ENCODE data around the gene MAST1. TPM values are rescaled to one million over a fixed set of nuclear protein-coding genes. Genes with fewer than 3 reads are reported as not detected.

MAST1 gene
- total and polyA plus RNA-seq, 2 experiments from 2014 or later = 13.9 to 19.9 TPM

- TF ChIP-seq, protein P1, sequence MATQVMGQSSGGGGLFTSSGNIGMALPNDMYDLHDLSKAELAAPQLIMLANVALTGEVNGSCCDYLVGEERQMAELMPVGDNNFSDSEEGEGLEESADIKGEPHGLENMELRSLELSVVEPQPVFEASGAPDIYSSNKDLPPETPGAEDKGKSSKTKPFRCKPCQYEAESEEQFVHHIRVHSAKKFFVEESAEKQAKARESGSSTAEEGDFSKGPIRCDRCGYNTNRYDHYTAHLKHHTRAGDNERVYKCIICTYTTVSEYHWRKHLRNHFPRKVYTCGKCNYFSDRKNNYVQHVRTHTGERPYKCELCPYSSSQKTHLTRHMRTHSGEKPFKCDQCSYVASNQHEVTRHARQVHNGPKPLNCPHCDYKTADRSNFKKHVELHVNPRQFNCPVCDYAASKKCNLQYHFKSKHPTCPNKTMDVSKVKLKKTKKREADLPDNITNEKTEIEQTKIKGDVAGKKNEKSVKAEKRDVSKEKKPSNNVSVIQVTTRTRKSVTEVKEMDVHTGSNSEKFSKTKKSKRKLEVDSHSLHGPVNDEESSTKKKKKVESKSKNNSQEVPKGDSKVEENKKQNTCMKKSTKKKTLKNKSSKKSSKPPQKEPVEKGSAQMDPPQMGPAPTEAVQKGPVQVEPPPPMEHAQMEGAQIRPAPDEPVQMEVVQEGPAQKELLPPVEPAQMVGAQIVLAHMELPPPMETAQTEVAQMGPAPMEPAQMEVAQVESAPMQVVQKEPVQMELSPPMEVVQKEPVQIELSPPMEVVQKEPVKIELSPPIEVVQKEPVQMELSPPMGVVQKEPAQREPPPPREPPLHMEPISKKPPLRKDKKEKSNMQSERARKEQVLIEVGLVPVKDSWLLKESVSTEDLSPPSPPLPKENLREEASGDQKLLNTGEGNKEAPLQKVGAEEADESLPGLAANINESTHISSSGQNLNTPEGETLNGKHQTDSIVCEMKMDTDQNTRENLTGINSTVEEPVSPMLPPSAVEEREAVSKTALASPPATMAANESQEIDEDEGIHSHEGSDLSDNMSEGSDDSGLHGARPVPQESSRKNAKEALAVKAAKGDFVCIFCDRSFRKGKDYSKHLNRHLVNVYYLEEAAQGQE (IDR thresholded peaks at IDR 0.05; ENCODE audit: unreplicated experiment) = no peak
- TF ChIP-seq ETS1 (IDR thresholded peaks at IDR 0.05) (no peak), JUNB (IDR thresholded peaks at IDR 0.05; ENCODE audit: unreplicated experiment) (no peak), POLR2AphosphoS5 (IDR thresholded peaks at IDR 0.05; ENCODE audit: low read depth) (no peak)
- TF ChIP-seq, protein P2, sequence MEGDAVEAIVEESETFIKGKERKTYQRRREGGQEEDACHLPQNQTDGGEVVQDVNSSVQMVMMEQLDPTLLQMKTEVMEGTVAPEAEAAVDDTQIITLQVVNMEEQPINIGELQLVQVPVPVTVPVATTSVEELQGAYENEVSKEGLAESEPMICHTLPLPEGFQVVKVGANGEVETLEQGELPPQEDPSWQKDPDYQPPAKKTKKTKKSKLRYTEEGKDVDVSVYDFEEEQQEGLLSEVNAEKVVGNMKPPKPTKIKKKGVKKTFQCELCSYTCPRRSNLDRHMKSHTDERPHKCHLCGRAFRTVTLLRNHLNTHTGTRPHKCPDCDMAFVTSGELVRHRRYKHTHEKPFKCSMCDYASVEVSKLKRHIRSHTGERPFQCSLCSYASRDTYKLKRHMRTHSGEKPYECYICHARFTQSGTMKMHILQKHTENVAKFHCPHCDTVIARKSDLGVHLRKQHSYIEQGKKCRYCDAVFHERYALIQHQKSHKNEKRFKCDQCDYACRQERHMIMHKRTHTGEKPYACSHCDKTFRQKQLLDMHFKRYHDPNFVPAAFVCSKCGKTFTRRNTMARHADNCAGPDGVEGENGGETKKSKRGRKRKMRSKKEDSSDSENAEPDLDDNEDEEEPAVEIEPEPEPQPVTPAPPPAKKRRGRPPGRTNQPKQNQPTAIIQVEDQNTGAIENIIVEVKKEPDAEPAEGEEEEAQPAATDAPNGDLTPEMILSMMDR (conservative IDR thresholded peaks at IDR 0.05; ENCODE audit: low read depth in 2 of 2) = no peak
These were observed 43.9 kb upstream of the MAST1 start (continued) for GRCh38 chr19:12794196-12794941.

GRCh38 chr19:12794971-12795381 is 43.3 kb upstream of the MAST1 start:
- ATAC-seq (no peak), DNase-seq (ENCODE audit: low spot score) (no peak)
- Histone ChIP-seq H3K4me3 (no peak overlapping the region), H2AFZ (no peak overlapping the region), H3K4me2 (no peak overlapping the region), H4K20me1 (replicated peaks; ENCODE audit: insufficient read depth) (no peaks in the 10 kb centered on the region), H3K27ac (ENCODE audit: low read depth) (no peak overlapping the region), H3K27me3 (ENCODE audit: insufficient read depth) (peaks cover 27% of the 10 kb centered on the region), H3F3A (replicated peaks; ENCODE audit: low read depth) (peaks cover 30% of the 10 kb centered on the region), H3K79me2 (replicated peaks; ENCODE audit: insufficient read depth) (no peaks in the 10 kb centered on the region), H3K9me2 (ENCODE audit: insufficient read depth) (no peaks in the 10 kb centered on the region), H3K4me1 (ENCODE audit: insufficient read depth) (peaks cover 27% of the 10 kb centered on the region), H3K36me3 (ENCODE audit: insufficient read depth) (peaks cover 8% of the 10 kb centered on the region; the same call in 1 of the 2 replicates)
- Mint-ChIP-seq H3K4me3 (no peak overlapping the region), H3K4me1 (peaks cover 24% of the 10 kb centered on the region), H3K9me3 (peaks cover 3% of the 10 kb centered on the region; the same call in 2 of the 3 replicates), H3K27me3 (ENCODE audit: insufficient read depth, low read depth, poor library complexity) (peaks cover 38% of the 10 kb centered on the region), H3K36me3 (ENCODE audit: low read depth) (peaks cover 38% of the 10 kb centered on the region), H3K27ac (no peak overlapping the region)
- TF ChIP-seq EZH2phosphoT487 (IDR thresholded peaks at IDR 0.05; ENCODE audit: unreplicated experiment) (no peak), ETS1 (IDR thresholded peaks at IDR 0.05) (no peak), JUNB (IDR thresholded peaks at IDR 0.05; ENCODE audit: unreplicated experiment) (no peak), EZH2 (IDR thresholded peaks at IDR 0.05; ENCODE audit: low read depth, unreplicated experiment) (no peak), STAT1 (IDR thresholded peaks at IDR 0.05; ENCODE audit: unreplicated experiment) (no peak)

All from GM23338 (cell line).